ENCODE data around the gene BRDT.

BRDT gene

DNA sequence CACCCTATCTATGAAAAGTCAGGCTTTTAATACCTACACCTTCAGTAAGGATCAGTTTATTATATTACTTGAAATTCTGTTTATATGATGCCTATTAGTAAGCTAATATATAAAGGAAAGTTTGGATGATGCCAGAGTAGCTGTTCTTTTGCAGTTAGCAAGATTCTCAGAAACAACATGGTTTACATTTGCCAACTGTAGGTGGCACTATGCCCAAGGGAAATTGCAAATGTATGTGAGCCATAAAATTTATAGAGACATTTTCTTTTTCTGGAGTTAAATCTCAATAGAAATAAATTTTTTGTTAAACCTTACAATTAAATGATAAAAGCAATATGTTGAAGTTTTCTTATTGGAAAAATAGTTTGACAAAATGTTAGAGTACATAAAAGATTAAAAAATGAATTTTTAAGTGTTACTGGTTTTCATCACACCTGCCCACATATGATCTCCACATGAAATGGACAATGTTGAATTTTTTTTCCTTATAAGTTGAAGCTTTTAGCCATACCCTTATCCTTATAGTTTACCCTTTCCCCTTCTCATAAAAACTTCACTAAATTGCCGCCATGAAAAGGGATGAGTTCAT, 48.5 kb downstream of the BRDT start:
- Histone ChIP-seq H3K14ac (ENCODE audit: low read length in 2 of 2) (no peak overlapping the region), H4K8ac (ENCODE audit: low read length) (no peak overlapping the region), H3K79me1 (replicated peaks; ENCODE audit: low read length, poor library complexity, severe bottlenecking) (no peaks in the 10 kb centered on the region), H3K4me1 (ENCODE audit: control insufficient read depth, insufficient read depth, low read depth, low read length) (no peaks in the 10 kb centered on the region), H3K27me3 (ENCODE audit: control insufficient read depth in 1 of 2, insufficient read depth in 1 of 2, low read length in 2 of 2) (no peaks in the 10 kb centered on the region), H2BK12ac (ENCODE audit: low read length in 2 of 2) (no peak overlapping the region), H3K4me2 (ENCODE audit: low read length, poor library complexity, severe bottlenecking) (no peak overlapping the region), H3K23ac (ENCODE audit: low read length in 2 of 2) (no peak overlapping the region), H3K4ac (ENCODE audit: low read depth in 1 of 2, low read length in 2 of 2) (no peak overlapping the region), H3K18ac (ENCODE audit: low read depth in 1 of 2, low read length in 2 of 2) (no peak overlapping the region), H3K27ac (ENCODE audit: low read length, poor library complexity, severe bottlenecking) (no peak overlapping the region), H2BK120ac (ENCODE audit: low read depth, low read length) (no peak overlapping the region), H4K91ac (ENCODE audit: low read length) (no peak overlapping the region), H2BK5ac (ENCODE audit: low read depth, low read length, poor library complexity, severe bottlenecking) (no peak overlapping the region), H2AK5ac (ENCODE audit: low read length, severe bottlenecking) (no peak overlapping the region), H3K36me3 (ENCODE audit: control insufficient read depth in 1 of 2, insufficient read depth in 2 of 2, low read depth in 1 of 2, low read length in 2 of 2) (no peaks in the 10 kb centered on the region), H3K9ac (ENCODE audit: low read length) (no peak overlapping the region), H3K9me3 (ENCODE audit: control insufficient read depth, low read length) (no peaks in the 10 kb centered on the region), H3K4me3 (ENCODE audit: insufficient read depth in 1 of 2, low read depth in 1 of 2, low read length in 2 of 2) (no peak overlapping the region), H2AFZ (ENCODE audit: low read depth, low read length) (no peak overlapping the region), H2BK15ac (ENCODE audit: low read depth, poor library complexity, severe bottlenecking) (no peak overlapping the region)
- DNase-seq = peak; percentile 50
- WGBS = no CpG with 5 or more reads among the region's 1 CpG

DNA sequence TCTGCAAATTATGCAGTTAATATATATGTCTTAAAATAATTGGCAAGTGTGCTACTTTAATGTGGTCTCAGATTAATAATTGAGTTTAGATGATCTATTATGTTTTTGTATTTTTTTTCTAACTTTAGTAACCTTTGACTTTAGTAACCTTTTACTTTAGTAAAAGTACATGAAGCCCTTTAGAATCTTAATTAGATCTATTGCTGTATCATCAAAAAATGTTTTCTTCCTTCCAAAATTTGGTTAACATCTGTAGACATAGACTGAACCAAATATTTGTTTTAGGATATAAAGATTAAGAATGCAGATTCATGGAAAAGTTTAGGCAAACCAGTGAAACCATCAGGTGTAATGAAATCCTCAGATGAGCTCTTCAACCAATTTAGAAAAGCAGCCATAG, 54.9 kb downstream of the BRDT start:
- Histone ChIP-seq H3K14ac (ENCODE audit: low read length in 2 of 2) (no peak overlapping the region), H3K18ac (ENCODE audit: low read depth in 1 of 2, low read length in 2 of 2) (no peak overlapping the region), H3K79me1 (replicated peaks; ENCODE audit: low read length, poor library complexity, severe bottlenecking) (no peaks in the 10 kb centered on the region), H3K27ac (ENCODE audit: low read length, poor library complexity, severe bottlenecking) (no peak overlapping the region), H3K4ac (ENCODE audit: low read depth in 1 of 2, low read length in 2 of 2) (no peak overlapping the region), H3K4me2 (ENCODE audit: low read length, poor library complexity, severe bottlenecking) (no peak overlapping the region), H3K23ac (ENCODE audit: low read length in 2 of 2) (no peak overlapping the region), H3K4me3 (ENCODE audit: insufficient read depth in 1 of 2, low read depth in 1 of 2, low read length in 2 of 2) (no peak overlapping the region), H2AFZ (ENCODE audit: low read depth, low read length) (no peak overlapping the region), H3K4me1 (ENCODE audit: control insufficient read depth, insufficient read depth, low read depth, low read length) (no peaks in the 10 kb centered on the region), H2BK120ac (ENCODE audit: low read depth, low read length) (no peak overlapping the region), H2BK5ac (ENCODE audit: low read depth, low read length, poor library complexity, severe bottlenecking) (no peak overlapping the region), H3K27me3 (ENCODE audit: control insufficient read depth in 1 of 2, insufficient read depth in 1 of 2, low read length in 2 of 2) (no peaks in the 10 kb centered on the region), H4K91ac (ENCODE audit: low read length) (no peak overlapping the region), H4K8ac (ENCODE audit: low read length) (no peak overlapping the region), H2BK12ac (ENCODE audit: low read length in 2 of 2) (no peak overlapping the region), H3K36me3 (ENCODE audit: control insufficient read depth in 1 of 2, insufficient read depth in 2 of 2, low read depth in 1 of 2, low read length in 2 of 2) (no peaks in the 10 kb centered on the region), H3K9me3 (ENCODE audit: control insufficient read depth, low read length) (no peaks in the 10 kb centered on the region), H2AK5ac (ENCODE audit: low read length, severe bottlenecking) (no peak overlapping the region), H2BK15ac (ENCODE audit: low read depth, poor library complexity, severe bottlenecking) (no peak overlapping the region), H3K9ac (ENCODE audit: low read length) (no peak overlapping the region)
- DNase-seq = no peak

DNA sequence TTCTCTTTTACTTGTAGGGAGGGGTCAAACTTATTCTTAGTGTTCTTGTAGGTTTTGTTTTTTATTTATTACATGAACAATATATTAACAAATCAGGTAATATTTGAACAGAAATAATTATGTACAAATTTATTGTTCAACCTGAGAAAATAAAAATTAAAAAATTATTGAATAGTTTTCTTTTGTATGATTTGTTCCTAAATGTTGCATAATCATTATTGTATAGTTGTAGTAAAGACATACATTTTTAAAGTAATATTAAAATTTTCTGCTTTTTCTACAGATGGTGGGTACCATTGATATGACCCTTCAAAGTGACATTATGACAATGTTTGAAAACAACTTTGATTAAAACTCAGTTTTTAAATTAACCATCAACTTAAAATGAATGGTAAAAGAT, 64.7 kb downstream of the BRDT start:
- Histone ChIP-seq H2BK12ac (ENCODE audit: low read length in 2 of 2) (no peak overlapping the region), H3K18ac (ENCODE audit: low read depth in 1 of 2, low read length in 2 of 2) (no peak overlapping the region), H3K4me3 (ENCODE audit: insufficient read depth in 1 of 2, low read depth in 1 of 2, low read length in 2 of 2) (no peak overlapping the region), H2BK15ac (ENCODE audit: low read depth, poor library complexity, severe bottlenecking) (no peak overlapping the region), H3K14ac (ENCODE audit: low read length in 2 of 2) (no peak overlapping the region), H3K27me3 (ENCODE audit: control insufficient read depth in 1 of 2, insufficient read depth in 1 of 2, low read length in 2 of 2) (no peaks in the 10 kb centered on the region), H3K9ac (ENCODE audit: low read length) (no peak overlapping the region), H3K9me3 (ENCODE audit: control insufficient read depth, low read length) (no peaks in the 10 kb centered on the region), H3K4ac (ENCODE audit: low read depth in 1 of 2, low read length in 2 of 2) (no peak overlapping the region), H2BK5ac (ENCODE audit: low read depth, low read length, poor library complexity, severe bottlenecking) (no peak overlapping the region), H3K27ac (ENCODE audit: low read length, poor library complexity, severe bottlenecking) (no peak overlapping the region), H3K23ac (ENCODE audit: low read length in 2 of 2) (no peak overlapping the region), H4K91ac (ENCODE audit: low read length) (no peak overlapping the region), H3K4me1 (ENCODE audit: control insufficient read depth, insufficient read depth, low read depth, low read length) (no peaks in the 10 kb centered on the region), H3K36me3 (ENCODE audit: control insufficient read depth in 1 of 2, insufficient read depth in 2 of 2, low read depth in 1 of 2, low read length in 2 of 2) (no peaks in the 10 kb centered on the region), H3K79me1 (replicated peaks; ENCODE audit: low read length, poor library complexity, severe bottlenecking) (no peaks in the 10 kb centered on the region), H3K4me2 (ENCODE audit: low read length, poor library complexity, severe bottlenecking) (no peak overlapping the region), H2BK120ac (ENCODE audit: low read depth, low read length) (no peak overlapping the region), H2AK5ac (ENCODE audit: low read length, severe bottlenecking) (no peak overlapping the region), H2AFZ (ENCODE audit: low read depth, low read length) (no peak overlapping the region), H4K8ac (ENCODE audit: low read length) (no peak overlapping the region)
- DNase-seq = no peak

DNA sequence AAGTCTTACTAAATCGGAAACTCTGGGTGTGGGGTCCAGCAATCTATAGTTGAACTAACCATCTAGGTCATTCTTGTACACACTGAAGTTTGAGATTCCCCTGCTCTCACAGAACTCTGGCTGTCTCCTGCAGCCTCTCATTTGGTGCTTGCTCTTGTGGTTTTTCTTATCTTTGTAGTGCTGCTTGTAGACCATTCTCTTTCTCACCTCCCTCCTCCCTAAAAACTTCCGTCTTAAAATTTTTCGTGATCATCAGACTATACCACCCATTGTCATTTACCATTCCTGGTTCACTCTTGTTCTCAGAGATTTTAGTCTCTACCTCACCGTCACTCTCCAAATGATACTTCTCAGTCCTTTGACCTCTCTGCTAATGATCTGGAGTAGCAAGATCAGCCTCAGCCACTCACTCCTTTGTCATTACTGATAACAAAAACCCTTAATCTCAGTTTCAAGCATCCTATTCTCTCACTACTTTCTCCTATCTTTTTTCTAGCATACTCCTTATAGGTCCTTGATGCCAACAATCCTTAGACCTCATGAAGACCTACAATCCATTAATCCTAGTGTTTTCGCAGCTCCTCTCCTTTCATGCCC, 67.6 kb downstream of the BRDT start:
- Histone ChIP-seq H3K4me3 (ENCODE audit: insufficient read depth in 1 of 2, low read depth in 1 of 2, low read length in 2 of 2) (no peak overlapping the region), H4K91ac (ENCODE audit: low read length) (no peak overlapping the region), H2AK5ac (ENCODE audit: low read length, severe bottlenecking) (no peak overlapping the region), H3K9ac (ENCODE audit: low read length) (no peak overlapping the region), H3K4ac (ENCODE audit: low read depth in 1 of 2, low read length in 2 of 2) (no peak overlapping the region), H2BK15ac (ENCODE audit: low read depth, poor library complexity, severe bottlenecking) (no peak overlapping the region), H2BK120ac (ENCODE audit: low read depth, low read length) (no peak overlapping the region), H3K14ac (ENCODE audit: low read length in 2 of 2) (no peak overlapping the region), H3K79me1 (replicated peaks; ENCODE audit: low read length, poor library complexity, severe bottlenecking) (no peaks in the 10 kb centered on the region), H3K4me2 (ENCODE audit: low read length, poor library complexity, severe bottlenecking) (no peak overlapping the region), H3K18ac (ENCODE audit: low read depth in 1 of 2, low read length in 2 of 2) (no peak overlapping the region), H2BK5ac (ENCODE audit: low read depth, low read length, poor library complexity, severe bottlenecking) (no peak overlapping the region), H3K9me3 (ENCODE audit: control insufficient read depth, low read length) (peaks cover 4% of the 10 kb centered on the region), H3K4me1 (ENCODE audit: control insufficient read depth, insufficient read depth, low read depth, low read length) (no peaks in the 10 kb centered on the region), H3K23ac (ENCODE audit: low read length in 2 of 2) (no peak overlapping the region), H3K27ac (ENCODE audit: low read length, poor library complexity, severe bottlenecking) (no peak overlapping the region), H2BK12ac (ENCODE audit: low read length in 2 of 2) (no peak overlapping the region), H3K27me3 (ENCODE audit: control insufficient read depth in 1 of 2, insufficient read depth in 1 of 2, low read length in 2 of 2) (no peaks in the 10 kb centered on the region), H2AFZ (ENCODE audit: low read depth, low read length) (no peak overlapping the region), H3K36me3 (ENCODE audit: control insufficient read depth in 1 of 2, insufficient read depth in 2 of 2, low read depth in 1 of 2, low read length in 2 of 2) (no peaks in the 10 kb centered on the region), H4K8ac (ENCODE audit: low read length) (no peak overlapping the region)
- DNase-seq = no peak
- 92% methylated on average over 5 of the region's 5 CpGs for WGBS

Measured in mesenchymal stem cell (in vitro differentiated cells and primary cell).